CD14-positive monocyte (primary cell): ENCODE measurements around the gene ZBTB44. TPM values are rescaled to one million over a fixed set of nuclear protein-coding genes. Genes with fewer than 3 reads are reported as not detected.

ENCODE experiments used
- DNase-seq, 3 donors: peaks; one replicate each; pipeline ENCODE4 v3.0.0-alpha.2; 2011 to 2022
- H2AFZ ChIP-seq: 2 replicates; pipeline ENCODE4 v1.6.0; 2012; ENCODE audit warnings: mild to moderate bottlenecking, low read depth, low read length, inconsistent platforms; ENCODE audit not compliant: insufficient read depth, poor library complexity, severe bottlenecking
- H3K27ac ChIP-seq, 2 donors: 1 replicate in 1 of 2; 2 replicates in 1 of 2; pipeline ENCODE4 v1.5.1; 2012 to 2013; ENCODE audit warnings: low read length in 2 of 2, control low read depth in 1 of 2, inconsistent platforms in 1 of 2, low read depth in 1 of 2, mild to moderate bottlenecking in 1 of 2
- H3K27me3 ChIP-seq, 2 donors: one replicate each; pipeline versions ENCODE4 v1.6.0 to v1.6.1; 2011 to 2013; ENCODE audit warnings: low read length in 2 of 2; ENCODE audit not compliant: control insufficient read depth in 2 of 2, insufficient read depth in 2 of 2
- H3K36me3 ChIP-seq, 2 donors: replicated peaks in 1 of 2; 1 replicate in 1 of 2; 2 replicates in 1 of 2; pipeline versions ENCODE4 v1.5.1 to v1.6.1; 2012 to 2013; ENCODE audit warnings: low read length in 2 of 2, control low read depth in 1 of 2, inconsistent platforms in 1 of 2, mild to moderate bottlenecking in 1 of 2; ENCODE audit not compliant: insufficient read depth in 2 of 2, control insufficient read depth in 1 of 2
- H3K4me1 ChIP-seq, 2 donors: 1 replicate in 1 of 2; 2 replicates in 1 of 2; pipeline versions ENCODE4 v1.5.1 to v1.6.1; 2012 to 2013; ENCODE audit warnings: low read length in 2 of 2, control low read depth in 1 of 2, inconsistent platforms in 1 of 2, mild to moderate bottlenecking in 1 of 2, moderate library complexity in 1 of 2; ENCODE audit not compliant: insufficient read depth in 2 of 2, control insufficient read depth in 1 of 2
- H3K4me2 ChIP-seq: replicated peaks from 2 replicates; pipeline ENCODE3; 2012; ENCODE audit warnings: low read length, moderate library complexity, mild to moderate bottlenecking; ENCODE audit not compliant: poor library complexity, severe bottlenecking; ENCODE audit errors: extremely low read depth
- H3K4me3 ChIP-seq, 3 experiments: fragments of 200-600 bp in 1 of 3; sonication (generic) in 1 of 3; replicated peaks in 1 of 3; 1 replicate in 2 of 3; 2 replicates in 1 of 3; pipeline ENCODE4 v1.5.1; 2011 to 2013; ENCODE audit warnings: low read length in 3 of 3, mild to moderate bottlenecking in 3 of 3, control low read depth in 2 of 3, low read depth in 2 of 3, inconsistent platforms in 1 of 3, moderate library complexity in 1 of 3
- H3K79me2 ChIP-seq: 2 replicates; pipeline ENCODE4 v1.6.0; 2012; ENCODE audit warnings: mild to moderate bottlenecking, control low read depth, inconsistent platforms, low read length, moderate library complexity; ENCODE audit not compliant: insufficient read depth
- H3K9ac ChIP-seq: 2 replicates; pipeline ENCODE4 v1.6.0; 2017; ENCODE audit warnings: low read length, mild to moderate bottlenecking; ENCODE audit not compliant: insufficient read depth, poor library complexity, severe bottlenecking
- H3K9me3 ChIP-seq, 2 donors: replicated peaks in 1 of 2; 1 replicate in 1 of 2; 2 replicates in 1 of 2; pipeline versions ENCODE4 v1.5.1 to v1.6.1; 2012 to 2013; ENCODE audit warnings: low read length in 2 of 2, control low read depth in 1 of 2; ENCODE audit not compliant: control insufficient read depth in 1 of 2, insufficient read depth in 1 of 2
- H4K20me1 ChIP-seq: 2 replicates; pipeline ENCODE4 v1.6.0; 2012; ENCODE audit warnings: mild to moderate bottlenecking, low read length, control low read depth, moderate library complexity; ENCODE audit not compliant: insufficient read depth
- H3K27ac Mint-ChIP-seq, 7 donors: one replicate each; pipeline ENCODE4 v1.8.0; 2020; ENCODE audit warnings: mild to moderate bottlenecking in 7 of 7, mixed read lengths in 7 of 7, moderate library complexity in 6 of 7, inconsistent platforms in 2 of 7
- H3K27me3 Mint-ChIP-seq, 3 donors: one replicate each; pipeline ENCODE4 v1.8.0; 2021 to 2022; ENCODE audit warnings: low read depth in 3 of 3, mild to moderate bottlenecking in 3 of 3, mixed read lengths in 3 of 3, moderate library complexity in 3 of 3, inconsistent platforms in 1 of 3
- H3K36me3 Mint-ChIP-seq, 2 donors: one replicate each; pipeline ENCODE4 v1.8.0; 2020; ENCODE audit warnings: mixed read lengths in 2 of 2, inconsistent platforms in 1 of 2, mild to moderate bottlenecking in 1 of 2
- H3K4me1 Mint-ChIP-seq: one replicate; pipeline ENCODE4 v1.8.0; 2020; ENCODE audit warnings: mild to moderate bottlenecking, mixed read lengths
- H3K4me3 Mint-ChIP-seq, 2 donors: one replicate each; pipeline ENCODE4 v1.8.0; 2020; ENCODE audit warnings: mild to moderate bottlenecking in 2 of 2, mixed read lengths in 2 of 2, moderate library complexity in 1 of 2
- H3K9me3 Mint-ChIP-seq, 7 donors: one replicate each; pipeline ENCODE4 v1.8.0; 2020 to 2022; ENCODE audit warnings: mixed read lengths in 7 of 7, mild to moderate bottlenecking in 6 of 7, moderate library complexity in 6 of 7, inconsistent platforms in 2 of 7
- CTCF ChIP-seq: fragments of 200-600 bp; IDR thresholded peaks from one replicate; pipeline ENCODE4 v1.8.0; 2022; ENCODE audit warnings: antibody characterized with exemption, mild to moderate bottlenecking
- WGBS: methylation state at CpG from one replicate; pipeline ENCODE4 v1.1.5; 2013; ENCODE audit warnings: missing lambda C conversion rate; ENCODE audit not compliant: insufficient coverage; 5-methylcytosine and 5-hydroxymethylcytosine counted together
- intact Hi-C, 2 donors: fragments of 100-400 bp; cut with micrococcal nuclease; formaldehyde crosslinking; loops; one replicate each; pipeline versions ENCODE4 v1.15.0 to v1.15.1; 2023
- polyA plus RNA-seq, 3 donors: library from polyadenylated mRNA; depleted of rRNA in 1 of 3; unstranded in 2 of 3; stranded (reverse) in 1 of 3; fragments of 300-500 nt in 2 of 3; fragments of >200 nt in 1 of 3; fragmentation: Illumina TruSeq in 2 of 3; gene quantifications; 1 replicate in 2 of 3; 2 replicates in 1 of 3; pipeline ENCODE4 v1.2.3, GENCODE V29; 2012 to 2021

Gene ZBTB44
- polyA plus RNA-seq, 3 donors: 2.4 to 21.3 (median 2.7) TPM

- Mint-ChIP-seq H3K27ac (no peak overlapping the region), H3K4me1 (no peaks in the 10 kb centered on the region), H3K4me3 (no peak overlapping the region), H3K36me3 (no peaks in the 10 kb centered on the region), H3K27me3 (peaks cover 0 to 4% (median 0%) of the 10 kb centered on the region in 3 donors), H3K9me3 (peaks cover 13 to 21% (median 20%) of the 10 kb centered on the region in 7 donors)
- Histone ChIP-seq H3K9ac (no peak overlapping the region), H3K27me3 (no peaks in the 10 kb centered on the region), H3K4me3 (no peak overlapping the region), H3K79me2 (no peaks in the 10 kb centered on the region), H4K20me1 (no peaks in the 10 kb centered on the region), H3K4me2 (no peak overlapping the region), H2AFZ (no peak overlapping the region), H3K36me3 (no peaks in the 10 kb centered on the region), H3K9me3 (peaks cover 12 to 13% of the 10 kb centered on the region in 2 donors), H3K27ac (no peak overlapping the region), H3K4me1 (no peaks in the 10 kb centered on the region)
- WGBS: no CpG with 5 or more reads among the region's 1 CpG
- no peak for TF ChIP-seq CTCF
- DNase-seq: no peak
- intact Hi-C loops: no loop called here
Measured at GRCh38 chr11:130344841-130345240, 30.1 kb upstream of the ZBTB44 start.

GRCh38 chr11:130340671-130341319 is 26.1 kb upstream of the ZBTB44 start:
- H3K4me1 ChIP-seq: no peaks in the 10 kb centered on the region
- H3K27ac Mint-ChIP-seq: no peak overlapping the region
- H3K9ac ChIP-seq: no peak overlapping the region
- H3K27ac ChIP-seq: no peak overlapping the region
- H3K4me3 Mint-ChIP-seq: no peak overlapping the region
- H3K9me3 Mint-ChIP-seq: peaks cover 13 to 49% (median 37%) of the 10 kb centered on the region in 7 donors
- H3K9me3 ChIP-seq: peaks cover 12 to 33% of the 10 kb centered on the region in 2 donors
- no peaks in the 10 kb centered on the region for H3K27me3 ChIP-seq
- H3K4me1 Mint-ChIP-seq: no peaks in the 10 kb centered on the region
- H3K79me2 ChIP-seq: no peaks in the 10 kb centered on the region
- TF ChIP-seq CTCF: no peak
- no peaks in the 10 kb centered on the region for H4K20me1 ChIP-seq
- H3K36me3 ChIP-seq: no peaks in the 10 kb centered on the region
- H3K27me3 Mint-ChIP-seq: peaks cover 0 to 3% (median 0%) of the 10 kb centered on the region in 3 donors
- H3K4me2 ChIP-seq: no peak overlapping the region
- H2AFZ ChIP-seq: no peak overlapping the region
- no peaks in the 10 kb centered on the region for H3K36me3 Mint-ChIP-seq
- H3K4me3 ChIP-seq: no peak overlapping the region
- no peak for DNase-seq
- 89% methylated on average over 3 of the region's 3 CpGs for WGBS
- intact Hi-C loops: no loop called here
